T-helper 1 cell treated with Interleukin-12 subunit alpha and Interleukin-12 subunit beta and Interleukin-4 antibody, amounts not matched to agents 30 μg/mL and 1 μg/mL, for 36 hours (primary cell): Measurements from ENCODE around the gene FGFR3.
"Not testable (repeated sequence)": the region's sequence is repeated elsewhere in the genome, so short reads cannot be mapped to it uniquely, and the experiment has no call there.

Source experiments
- H3K27ac Mint-ChIP-seq: one replicate; pipeline ENCODE4 v1.8.0; 2021; ENCODE audit warnings: mild to moderate bottlenecking, mixed read lengths
- H3K27me3 Mint-ChIP-seq: one replicate; pipeline ENCODE4 v1.8.0; 2021; ENCODE audit warnings: low read depth, mixed read lengths
- H3K36me3 Mint-ChIP-seq: one replicate; pipeline ENCODE4 v1.8.0; 2021; ENCODE audit warnings: low read depth, mixed read lengths
- H3K4me1 Mint-ChIP-seq: one replicate; pipeline ENCODE4 v1.8.0; 2021; ENCODE audit warnings: low read depth, mixed read lengths
- H3K4me3 Mint-ChIP-seq: one replicate; pipeline ENCODE4 v1.8.0; 2021; ENCODE audit warnings: mild to moderate bottlenecking, moderate library complexity, mixed read lengths
- H3K9me3 Mint-ChIP-seq: one replicate; pipeline ENCODE4 v1.8.0; 2021; ENCODE audit warnings: mixed read lengths

FGFR3 gene

GRCh38 chr4:1833307-1834046, 40.4 kb downstream of the FGFR3 start:
- Mint-ChIP-seq H3K9me3 (no peaks in the 10 kb centered on the region), H3K4me3 (no peak overlapping the region), H3K4me1 (peaks cover 21% of the 10 kb centered on the region), H3K27ac (peak overlapping the region; percentile 38), H3K27me3 (no peaks in the 10 kb centered on the region), H3K36me3 (peaks cover 30% of the 10 kb centered on the region)

GRCh38 chr4:1834047-1834775, 41.1 kb downstream of the FGFR3 start:
- Mint-ChIP-seq H3K27ac (peak overlapping the region; percentile 38), H3K4me1 (peaks cover 24% of the 10 kb centered on the region), H3K4me3 (no peak overlapping the region), H3K36me3 (peaks cover 34% of the 10 kb centered on the region), H3K9me3 (no peaks in the 10 kb centered on the region), H3K27me3 (no peaks in the 10 kb centered on the region)

GRCh38 chr4:1835836-1836235, 42.7 kb downstream of the FGFR3 start:
- H3K27me3 Mint-ChIP-seq, H3K9me3 Mint-ChIP-seq, H3K27ac Mint-ChIP-seq, H3K4me3 Mint-ChIP-seq: not testable (repeated sequence)
- peaks cover 18% of the 10 kb centered on the region for H3K4me1 Mint-ChIP-seq
- H3K36me3 Mint-ChIP-seq, result peaks cover 25% of the 10 kb centered on the region

DNA sequence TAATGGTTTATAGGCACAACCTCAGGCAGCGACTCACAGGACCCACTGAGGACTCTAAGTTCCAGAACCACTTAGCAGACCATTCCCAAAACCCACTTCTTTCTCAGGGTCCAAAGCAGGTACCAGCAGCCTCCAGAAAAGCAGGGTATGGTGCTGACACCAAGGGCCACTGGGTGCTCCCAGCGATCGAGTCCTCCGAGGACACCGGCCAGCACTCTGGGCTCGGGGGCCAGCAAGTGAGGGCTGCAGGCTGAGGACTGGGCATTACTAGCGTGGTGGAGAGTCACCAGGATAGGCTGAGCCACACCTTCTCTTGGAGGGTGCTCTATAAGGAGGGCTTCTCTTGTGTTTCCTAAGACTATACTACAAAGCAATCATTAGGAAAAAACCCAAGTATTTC, 43.6 kb downstream of the FGFR3 start:
- Mint-ChIP-seq H3K9me3 (no peaks in the 10 kb centered on the region), H3K4me1 (peaks cover 18% of the 10 kb centered on the region), H3K27me3 (no peaks in the 10 kb centered on the region), H3K4me3 (no peak overlapping the region), H3K27ac (no peak overlapping the region), H3K36me3 (peaks cover 22% of the 10 kb centered on the region)

GRCh38 chr4:1837069-1837468, 44.0 kb downstream of the FGFR3 start:
- Mint-ChIP-seq H3K4me3 (no peak overlapping the region), H3K4me1 (peaks cover 17% of the 10 kb centered on the region), H3K36me3 (peaks cover 22% of the 10 kb centered on the region), H3K9me3 (no peaks in the 10 kb centered on the region), H3K27me3 (no peaks in the 10 kb centered on the region), H3K27ac (no peak overlapping the region)

- no peaks in the 10 kb centered on the region for H3K9me3 Mint-ChIP-seq
- no peak overlapping the region for H3K27ac Mint-ChIP-seq
- H3K36me3 Mint-ChIP-seq, result peaks cover 22% of the 10 kb centered on the region
- peaks cover 16% of the 10 kb centered on the region for H3K4me1 Mint-ChIP-seq
- H3K4me3 Mint-ChIP-seq, result no peak overlapping the region
- H3K27me3 Mint-ChIP-seq, result no peaks in the 10 kb centered on the region
These were observed 46.2 kb downstream of the FGFR3 start for GRCh38 chr4:1839282-1839681.

DNA sequence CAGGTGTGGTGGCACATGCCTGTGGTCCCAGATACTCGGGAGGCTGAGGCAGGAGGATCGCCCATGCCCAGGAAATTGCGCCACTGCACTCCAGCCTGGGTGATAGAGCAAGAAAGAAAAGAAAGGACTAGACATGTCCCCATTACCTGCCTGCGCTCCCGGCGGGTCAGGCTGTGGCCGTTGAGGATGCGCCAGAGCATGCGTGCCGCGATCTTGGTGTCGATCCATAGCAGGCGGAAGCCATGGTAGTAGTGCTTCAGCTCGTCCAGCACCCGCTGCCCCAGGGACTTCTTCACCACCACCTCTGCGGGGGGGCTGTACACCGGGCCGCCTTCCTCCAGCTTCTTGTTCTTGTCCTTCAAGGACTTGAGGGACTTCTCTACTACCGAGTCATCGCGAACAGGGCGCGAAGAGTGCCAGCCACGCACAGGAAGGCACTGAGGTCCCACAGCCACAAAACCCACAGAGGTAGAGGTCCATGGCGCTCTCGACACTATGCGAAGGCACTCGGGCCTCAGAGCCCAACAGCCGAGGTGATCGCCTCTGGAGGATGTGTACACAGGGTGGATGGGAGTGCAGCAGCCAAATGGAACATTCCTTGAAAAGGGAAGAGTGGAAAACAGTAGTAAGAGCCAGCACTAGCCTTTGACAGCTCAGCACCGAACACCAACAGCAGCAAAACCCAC, 48.3 kb downstream of the FGFR3 start:
- H3K27me3 Mint-ChIP-seq, result no peaks in the 10 kb centered on the region
- H3K36me3 Mint-ChIP-seq, result peaks cover 15% of the 10 kb centered on the region
- no peak overlapping the region for H3K27ac Mint-ChIP-seq
- H3K9me3 Mint-ChIP-seq, result no peaks in the 10 kb centered on the region
- H3K4me1 Mint-ChIP-seq, result peaks cover 13% of the 10 kb centered on the region
- no peak overlapping the region for H3K4me3 Mint-ChIP-seq

GRCh38 chr4:1841887-1842210, 48.8 kb downstream of the FGFR3 start:
- H3K4me1 Mint-ChIP-seq, result peaks cover 13% of the 10 kb centered on the region
- H3K27ac Mint-ChIP-seq, result no peak overlapping the region
- no peaks in the 10 kb centered on the region for H3K27me3 Mint-ChIP-seq
- H3K9me3 Mint-ChIP-seq, result no peaks in the 10 kb centered on the region
- no peak overlapping the region for H3K4me3 Mint-ChIP-seq
- peaks cover 19% of the 10 kb centered on the region for H3K36me3 Mint-ChIP-seq

- Mint-ChIP-seq H3K27ac (no peak overlapping the region), H3K9me3 (no peaks in the 10 kb centered on the region), H3K4me3 (no peak overlapping the region), H3K36me3 (peaks cover 19% of the 10 kb centered on the region), H3K4me1 (peaks cover 13% of the 10 kb centered on the region), H3K27me3 (no peaks in the 10 kb centered on the region)
These were observed 49.3 kb downstream of the FGFR3 start for GRCh38 chr4:1842339-1842895.

DNA sequence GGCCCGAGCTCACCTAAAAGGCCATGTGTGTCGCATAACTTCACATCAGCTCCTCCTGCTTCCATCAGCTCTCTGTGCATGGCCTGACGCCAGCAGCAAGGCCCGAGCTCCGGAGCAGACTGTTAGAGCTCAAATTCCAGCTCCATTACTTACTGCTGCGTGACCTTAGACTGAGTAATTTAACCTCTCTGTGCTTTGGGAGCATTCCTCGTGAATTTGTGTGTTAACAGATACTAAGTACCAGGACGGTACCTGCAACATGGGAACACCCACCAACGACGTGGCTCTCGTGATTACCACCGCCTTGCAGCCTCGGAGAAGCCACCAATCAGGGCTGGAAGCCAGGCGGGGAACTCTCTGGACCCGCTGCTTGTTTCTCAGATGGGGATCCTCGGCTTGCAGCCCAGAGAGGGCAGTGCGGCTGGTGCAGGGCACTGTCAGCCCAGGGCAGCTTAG, 49.9 kb downstream of the FGFR3 start:
- Mint-ChIP-seq H3K27me3 (no peaks in the 10 kb centered on the region), H3K9me3 (no peaks in the 10 kb centered on the region), H3K4me1 (peaks cover 13% of the 10 kb centered on the region), H3K4me3 (no peak overlapping the region), H3K27ac (no peak overlapping the region), H3K36me3 (peaks cover 19% of the 10 kb centered on the region)

DNA sequence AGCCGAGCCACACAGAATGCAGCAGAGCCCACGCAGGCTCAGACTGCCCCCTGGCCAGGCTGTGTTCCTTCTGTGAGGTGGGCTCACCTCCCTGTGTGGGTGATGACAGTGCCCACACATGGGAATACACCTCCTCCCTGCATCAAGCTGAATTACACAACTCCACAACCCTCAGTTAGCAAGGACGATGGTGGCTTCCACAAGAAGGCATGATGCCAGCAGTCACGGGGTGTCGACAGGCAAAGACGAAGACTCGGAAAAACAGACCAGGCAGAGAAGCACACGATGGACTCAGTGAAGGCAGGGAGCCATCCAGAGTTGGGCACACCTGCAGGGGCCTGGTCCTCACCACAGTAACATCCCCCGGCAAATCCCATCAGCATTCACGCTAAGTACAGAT, 50.8 kb downstream of the FGFR3 start:
- no peaks in the 10 kb centered on the region for H3K9me3 Mint-ChIP-seq
- peaks cover 15% of the 10 kb centered on the region for H3K4me1 Mint-ChIP-seq
- no peak overlapping the region for H3K27ac Mint-ChIP-seq
- H3K36me3 Mint-ChIP-seq, result peaks cover 18% of the 10 kb centered on the region
- no peak overlapping the region for H3K4me3 Mint-ChIP-seq
- no peaks in the 10 kb centered on the region for H3K27me3 Mint-ChIP-seq

DNA sequence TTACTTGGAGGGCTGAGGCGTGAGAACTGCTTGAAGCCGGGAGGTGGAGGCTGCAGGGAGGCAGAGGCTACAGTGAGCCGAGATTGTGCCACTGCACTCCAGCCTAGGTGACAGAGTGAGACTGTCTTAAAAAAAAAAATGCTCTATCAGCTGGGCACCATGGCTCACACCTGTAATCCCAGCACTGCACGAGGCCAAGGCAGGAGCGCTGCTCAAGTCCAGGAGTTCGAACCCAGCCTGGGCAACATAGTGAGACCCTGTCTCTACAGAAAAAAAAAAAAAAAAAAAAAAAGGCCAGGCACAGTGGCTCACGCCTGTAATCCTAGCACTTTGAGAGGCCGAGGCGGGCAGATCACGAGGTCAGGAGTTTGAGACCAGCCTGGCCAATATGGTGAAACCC, 51.5 kb downstream of the FGFR3 start:
- not testable (repeated sequence) for H3K9me3 Mint-ChIP-seq, H3K27me3 Mint-ChIP-seq, H3K27ac Mint-ChIP-seq, H3K4me3 Mint-ChIP-seq
- Mint-ChIP-seq H3K4me1 (peaks cover 11% of the 10 kb centered on the region), H3K36me3 (peaks cover 13% of the 10 kb centered on the region)

- H3K9me3 Mint-ChIP-seq, result no peaks in the 10 kb centered on the region
- peak overlapping the region; percentile 5 for H3K27ac Mint-ChIP-seq
- peaks cover 12% of the 10 kb centered on the region for H3K36me3 Mint-ChIP-seq
- H3K27me3 Mint-ChIP-seq, result no peaks in the 10 kb centered on the region
- no peak overlapping the region for H3K4me3 Mint-ChIP-seq
- H3K4me1 Mint-ChIP-seq, result peaks cover 17% of the 10 kb centered on the region
These were observed 53.5 kb downstream of the FGFR3 start for GRCh38 chr4:1846580-1846979.

- H3K9me3 Mint-ChIP-seq, result no peaks in the 10 kb centered on the region
- no peak overlapping the region for H3K27ac Mint-ChIP-seq
- H3K4me3 Mint-ChIP-seq, result no peak overlapping the region
- no peaks in the 10 kb centered on the region for H3K27me3 Mint-ChIP-seq
- peaks cover 28% of the 10 kb centered on the region for H3K4me1 Mint-ChIP-seq
- H3K36me3 Mint-ChIP-seq, result peaks cover 6% of the 10 kb centered on the region
These were observed 57.2 kb downstream of the FGFR3 start for GRCh38 chr4:1850276-1850675.

GRCh38 chr4:1851160-1851559, 58.1 kb downstream of the FGFR3 start:
- Mint-ChIP-seq H3K4me3 (no peak overlapping the region), H3K4me1 (peaks cover 28% of the 10 kb centered on the region), H3K27ac (no peak overlapping the region), H3K27me3 (no peaks in the 10 kb centered on the region), H3K36me3 (peaks cover 6% of the 10 kb centered on the region), H3K9me3 (no peaks in the 10 kb centered on the region)
